CD4-positive, alpha-beta T cell treated with Interleukin-6 for 4 hours (primary cell): ENCODE results near the gene FUT6.

Experiments
- DNase-seq: peaks from one replicate; pipeline ENCODE4 v3.0.0-alpha.2; 2020; ENCODE audit warnings: mixed read lengths

FUT6 gene

DNA sequence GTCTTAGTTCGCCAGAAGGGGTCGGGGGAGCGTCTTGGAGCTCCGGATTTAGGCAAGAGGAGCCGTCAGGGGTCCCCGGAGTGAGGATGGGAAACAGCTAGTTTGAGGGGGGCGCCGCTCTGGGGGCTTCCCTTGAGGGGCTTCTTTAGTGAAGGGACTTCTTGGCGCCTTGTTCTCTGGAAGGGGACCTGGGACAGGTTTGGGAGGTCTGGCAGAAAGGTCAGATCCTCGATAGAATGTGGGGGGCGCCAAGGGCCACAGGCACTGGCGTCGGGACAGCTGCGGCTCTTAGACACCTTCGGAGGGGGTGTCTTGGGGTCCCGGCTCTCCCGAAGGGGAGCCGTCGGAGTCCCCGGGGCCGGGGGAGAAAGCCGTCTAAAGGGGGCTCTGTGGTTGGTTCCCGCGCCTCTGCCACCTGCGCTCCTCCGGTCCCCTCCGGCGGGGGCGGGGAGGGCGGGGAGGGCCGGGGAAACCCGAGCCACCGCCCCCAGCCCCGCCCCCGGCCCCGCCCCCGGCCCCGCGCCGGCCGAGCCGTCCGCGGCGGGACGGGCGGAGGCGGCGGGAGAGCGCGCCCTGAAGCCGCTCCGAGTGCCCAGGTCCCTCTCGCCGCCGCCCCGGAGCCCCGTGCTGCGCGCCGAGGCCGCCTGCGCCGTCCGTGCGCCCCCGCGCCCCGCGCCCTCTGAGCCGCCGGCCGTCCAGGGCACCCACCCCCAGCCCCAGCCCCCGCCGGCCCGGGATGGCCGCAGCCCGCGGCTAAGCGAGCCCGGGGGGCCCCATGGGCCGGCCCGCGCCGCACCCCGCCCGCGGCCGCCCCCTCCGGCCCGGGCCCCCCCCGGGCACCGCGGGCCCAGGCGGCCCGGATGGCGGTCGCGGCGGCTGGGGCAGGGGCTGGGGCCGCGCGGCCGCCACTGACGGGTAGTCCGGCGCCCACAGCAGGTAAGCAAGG, 34.7 kb downstream of the FUT6 start, which contains the start of gene NRTN:
TSS of gene NRTN (plus strand) at position 552 of the 946 bp plus-strand sequence. CDS start 19,099 bp downstream, outside the sequence.
- peak; percentile 77 for DNase-seq

DNA sequence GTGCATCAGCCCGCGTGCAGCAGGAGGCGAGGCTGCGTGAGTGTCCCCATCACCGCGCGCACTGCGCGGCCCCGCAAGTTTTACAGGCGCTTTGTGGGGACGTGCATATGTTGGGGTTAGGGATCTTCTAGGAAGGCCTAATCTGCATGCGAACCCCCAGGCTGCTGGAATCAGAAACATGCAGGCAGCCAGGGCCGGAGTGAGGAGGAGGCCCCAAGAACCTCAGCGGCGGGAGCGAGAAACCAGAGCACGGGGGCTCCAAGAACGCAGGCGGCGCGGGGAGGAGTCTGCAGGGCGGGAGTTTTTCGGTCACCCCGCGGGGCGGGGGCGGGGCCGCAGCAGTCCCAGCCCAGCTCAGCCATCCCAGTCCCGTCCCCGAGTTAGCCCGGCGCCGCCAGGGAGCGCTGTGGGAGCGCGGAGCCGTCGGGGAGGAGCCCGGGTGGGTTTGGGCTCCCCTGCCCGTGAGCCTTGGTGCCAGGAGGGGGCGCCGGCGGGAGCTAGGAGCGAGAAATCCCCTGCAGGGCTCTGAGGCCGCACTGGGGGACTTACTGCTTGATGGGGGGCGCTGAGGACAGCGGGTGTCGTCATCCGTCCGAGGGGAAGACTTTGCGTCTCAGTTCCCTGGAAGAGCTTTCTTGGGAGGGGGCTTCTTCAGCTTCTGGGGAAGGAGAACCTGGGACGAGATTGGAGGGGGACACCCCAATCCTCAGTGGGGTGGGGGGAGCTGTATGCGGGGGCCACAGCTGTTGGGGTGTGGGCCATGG, 35.6 kb downstream of the FUT6 start:
- DNase-seq: peak; percentile 92

DNA sequence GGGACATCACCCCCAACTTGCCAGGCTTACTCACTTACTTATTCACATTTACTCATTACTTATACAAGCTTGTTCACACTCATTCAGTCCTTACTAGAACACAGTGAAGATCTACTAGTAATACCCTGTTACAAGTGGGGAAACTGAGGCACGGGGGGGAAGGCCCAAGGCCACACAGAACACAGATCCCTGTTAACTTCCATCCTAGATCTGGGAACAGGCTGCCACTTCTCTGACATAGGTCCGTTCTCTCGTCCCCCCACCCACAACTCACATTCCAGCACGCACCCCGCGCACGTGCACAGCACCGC, 36.1 kb downstream of the FUT6 start:
- DNase-seq: no peak

DNA sequence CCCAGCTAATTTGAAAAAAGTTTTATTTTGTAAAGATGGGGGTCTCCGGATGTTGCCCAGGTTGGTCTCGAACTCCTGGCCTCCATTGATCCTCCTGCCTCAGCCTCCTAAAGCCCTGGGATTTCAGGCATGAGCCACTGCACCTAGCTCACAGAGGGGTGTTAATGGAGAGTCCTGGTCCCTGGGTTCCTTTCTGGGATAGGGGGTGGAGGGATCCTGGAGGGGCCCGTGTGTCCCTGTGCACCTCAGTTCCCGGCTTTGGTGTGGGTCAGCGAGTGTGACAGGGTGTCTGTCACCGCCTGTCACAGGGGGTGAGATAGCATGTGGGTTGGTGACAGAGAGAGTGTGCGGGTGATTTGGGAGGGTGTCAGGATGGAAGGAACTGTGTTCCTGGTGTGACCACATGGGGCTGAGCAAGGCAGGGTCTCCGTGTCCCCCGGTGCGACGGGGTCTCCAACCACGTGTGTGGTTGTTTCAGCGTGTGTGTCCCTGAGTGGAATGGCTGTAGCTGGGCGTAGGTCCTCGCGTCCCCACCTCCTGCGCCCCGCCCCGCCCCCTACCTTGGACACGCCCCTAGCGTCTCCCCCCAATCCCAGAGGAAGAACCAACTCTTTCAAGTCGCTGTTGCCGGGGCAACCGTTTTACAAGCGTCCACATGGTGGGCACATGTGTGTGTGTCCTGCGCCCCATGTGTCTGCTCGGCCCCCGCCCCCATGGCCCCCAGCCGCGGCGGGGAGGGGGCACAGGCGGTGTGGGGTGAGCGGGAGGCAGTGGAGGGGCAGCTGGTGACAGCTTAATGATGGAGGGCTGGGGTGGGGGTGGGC, 37.5 kb downstream of the FUT6 start:
- DNase-seq: peak; percentile 25

DNA sequence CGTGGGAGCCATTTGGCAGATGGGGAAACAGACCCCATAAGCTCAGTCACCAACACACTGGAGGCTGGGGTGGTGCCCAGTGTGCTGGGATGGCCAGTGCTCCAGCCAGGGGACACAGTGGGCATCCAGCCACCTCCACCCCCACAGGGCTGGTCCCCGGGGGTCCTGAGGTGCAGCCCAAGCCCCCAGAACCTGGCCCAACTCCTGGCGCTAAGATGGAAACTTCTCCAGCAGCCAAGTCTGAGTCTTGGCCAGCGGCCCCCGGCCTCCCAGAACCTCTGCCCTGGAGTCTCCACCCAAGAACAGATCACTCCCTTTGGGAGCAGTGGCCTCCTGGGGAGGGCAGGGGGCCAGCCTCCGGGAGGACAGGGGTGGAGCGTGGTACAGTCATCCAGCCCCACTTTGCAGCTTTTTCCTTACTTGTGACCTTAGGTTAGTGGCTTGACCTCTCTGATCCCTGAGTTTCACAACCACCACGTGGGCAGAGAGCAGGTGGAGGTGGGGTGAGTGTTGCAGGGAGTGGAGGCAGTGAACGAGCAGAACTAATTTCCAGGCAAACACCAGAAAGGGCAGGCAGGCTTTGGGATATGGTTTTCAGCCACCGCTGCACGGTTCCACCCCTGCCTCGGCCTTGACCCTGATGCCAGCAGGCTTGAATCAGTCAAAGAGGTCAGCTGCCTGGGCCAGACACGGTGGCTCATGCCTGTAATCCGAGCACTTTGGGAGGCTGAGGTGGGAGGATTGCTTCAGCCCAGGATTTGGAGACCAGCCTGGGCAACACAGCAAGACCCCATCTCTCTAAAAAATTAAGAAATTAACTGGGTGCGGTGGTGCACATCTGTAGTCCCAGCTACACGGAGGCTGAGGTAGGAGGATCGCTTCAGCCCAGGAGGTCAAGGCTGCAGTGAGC, 38.9 kb downstream of the FUT6 start:
- no peak for DNase-seq

DNA sequence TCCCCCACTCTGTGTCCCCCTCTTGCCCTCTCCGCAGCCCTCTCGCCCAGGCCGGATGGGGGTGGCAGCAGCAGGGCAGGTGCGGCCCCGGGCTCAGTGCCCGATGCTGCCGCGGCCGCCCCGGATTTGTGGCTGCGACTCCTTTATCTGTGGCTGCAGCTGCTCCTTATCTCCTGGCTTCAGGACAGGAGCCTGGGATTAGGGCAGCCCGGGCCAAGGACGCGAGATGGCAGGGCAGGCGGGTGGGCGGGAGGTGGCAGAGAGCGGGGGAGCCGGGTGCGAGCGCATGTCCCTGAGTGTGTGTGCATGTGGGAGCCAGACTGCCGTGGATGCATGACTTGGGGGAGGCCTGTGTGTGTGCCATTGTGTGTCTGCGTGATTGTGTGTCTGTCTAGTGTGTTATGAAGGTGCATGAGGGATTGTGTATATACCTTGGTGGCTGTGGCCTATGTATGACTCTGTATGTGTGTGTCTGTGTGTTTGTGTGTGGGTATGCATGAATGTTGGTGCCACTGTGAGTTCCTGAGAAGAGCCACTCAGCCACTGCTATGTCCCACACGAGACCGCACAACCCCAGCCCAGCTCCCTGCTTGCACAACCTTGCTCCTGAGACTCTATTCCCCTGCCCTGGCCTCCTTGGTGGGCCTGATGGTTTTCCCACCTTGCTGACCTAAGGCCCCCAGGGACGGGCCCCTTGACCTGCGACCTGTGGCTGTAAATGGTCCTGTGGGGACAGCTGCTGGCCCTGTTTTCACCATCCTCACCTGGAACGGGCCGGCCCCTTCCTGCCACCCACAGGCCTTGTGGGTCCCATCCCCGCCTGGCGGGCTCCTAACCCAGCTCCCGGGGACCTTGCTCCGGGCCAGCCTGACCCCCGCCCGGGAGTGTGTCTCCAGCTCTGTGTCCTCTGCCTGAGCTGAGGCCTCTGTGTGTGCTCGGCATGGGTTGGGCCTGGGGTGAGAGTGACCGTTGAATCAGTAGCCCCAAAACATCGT, 40.0 kb downstream of the FUT6 start:
- no peak for DNase-seq

DNA sequence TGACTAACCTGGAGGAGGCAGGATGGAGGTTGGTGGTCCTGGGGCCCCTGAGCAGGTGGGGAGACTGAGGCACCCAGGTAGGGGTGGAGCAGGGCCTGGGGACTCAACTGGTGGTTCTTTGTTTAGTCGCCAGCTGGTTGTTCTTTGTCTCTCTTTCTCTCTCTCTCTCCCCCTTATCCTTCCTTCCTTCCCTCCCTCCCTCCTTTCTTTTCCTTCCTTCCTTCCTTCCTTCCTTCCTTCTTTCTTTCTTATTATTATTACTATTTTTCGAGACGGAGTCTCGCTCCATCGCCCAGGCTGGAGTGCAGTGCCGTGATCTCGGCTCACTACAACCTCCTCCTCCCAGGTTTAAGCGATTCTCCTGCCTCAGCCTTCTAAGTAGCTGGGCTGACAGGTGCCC, 41.3 kb downstream of the FUT6 start:
- no peak for DNase-seq

DNA sequence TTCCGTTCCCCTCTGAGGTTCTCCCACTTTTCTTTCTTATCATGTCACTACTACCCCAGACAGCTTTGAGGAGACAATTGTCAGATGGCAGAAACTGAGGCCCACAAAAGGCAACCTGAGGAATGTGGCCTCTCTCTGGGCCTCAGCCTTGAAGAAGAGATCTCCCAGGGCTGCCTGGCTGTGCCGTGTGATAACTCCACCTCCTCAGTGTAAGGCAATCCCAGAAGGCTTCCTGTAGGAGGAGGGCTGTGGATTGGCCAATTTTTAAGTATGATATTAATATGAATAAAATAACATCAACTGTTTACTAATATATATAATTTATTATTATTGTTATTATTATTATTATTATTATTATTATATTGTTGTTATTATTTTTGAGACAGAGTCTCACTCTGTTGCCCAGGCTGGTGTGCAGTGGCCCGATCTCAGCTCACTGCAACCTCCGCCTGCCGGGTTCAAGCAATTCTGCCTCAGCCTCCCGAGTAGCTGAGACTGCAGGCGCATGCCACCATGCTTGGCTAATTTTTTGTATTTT, 44.1 kb downstream of the FUT6 start:
- DNase-seq: no peak

DNA sequence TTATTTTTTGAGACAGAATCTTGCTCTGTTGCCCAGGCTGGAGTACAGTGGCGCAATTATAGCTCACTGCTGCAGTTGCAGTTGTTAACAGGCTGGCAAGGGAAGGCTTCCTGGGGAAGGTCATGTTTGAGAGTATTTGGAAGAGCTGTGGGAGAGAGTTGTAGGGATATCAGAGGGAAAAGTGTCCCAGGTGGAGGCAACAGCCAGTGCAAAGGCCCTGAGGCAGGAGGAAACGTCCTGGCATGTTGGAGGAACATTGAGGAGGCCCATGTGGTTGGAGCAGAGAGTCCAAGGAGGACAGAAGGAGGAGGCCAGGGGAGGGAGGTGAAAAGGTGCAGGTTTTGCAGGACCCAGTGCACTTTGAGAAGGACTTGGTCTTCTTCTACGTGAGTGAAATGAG, 46.3 kb downstream of the FUT6 start:
- no peak for DNase-seq

DNA sequence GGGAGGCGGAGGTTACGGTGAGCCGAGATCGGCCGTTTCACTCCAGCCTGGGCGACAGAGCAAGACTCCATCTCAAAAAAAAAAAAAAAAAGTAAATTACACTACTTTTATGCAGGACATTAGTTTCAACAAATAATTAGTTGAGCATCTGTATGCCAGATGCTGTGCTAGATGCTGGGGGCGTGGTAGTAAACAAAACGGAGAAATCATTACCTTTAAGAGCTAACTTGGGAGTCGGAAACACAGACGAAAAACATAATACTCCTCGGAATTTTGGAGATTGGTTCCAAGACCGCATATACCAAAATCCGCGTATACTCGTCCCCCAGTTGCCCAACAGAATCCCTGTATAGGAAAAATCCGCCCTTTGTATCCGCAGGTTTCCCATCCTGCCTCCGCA, 47.3 kb downstream of the FUT6 start:
- no peak for DNase-seq

DNA sequence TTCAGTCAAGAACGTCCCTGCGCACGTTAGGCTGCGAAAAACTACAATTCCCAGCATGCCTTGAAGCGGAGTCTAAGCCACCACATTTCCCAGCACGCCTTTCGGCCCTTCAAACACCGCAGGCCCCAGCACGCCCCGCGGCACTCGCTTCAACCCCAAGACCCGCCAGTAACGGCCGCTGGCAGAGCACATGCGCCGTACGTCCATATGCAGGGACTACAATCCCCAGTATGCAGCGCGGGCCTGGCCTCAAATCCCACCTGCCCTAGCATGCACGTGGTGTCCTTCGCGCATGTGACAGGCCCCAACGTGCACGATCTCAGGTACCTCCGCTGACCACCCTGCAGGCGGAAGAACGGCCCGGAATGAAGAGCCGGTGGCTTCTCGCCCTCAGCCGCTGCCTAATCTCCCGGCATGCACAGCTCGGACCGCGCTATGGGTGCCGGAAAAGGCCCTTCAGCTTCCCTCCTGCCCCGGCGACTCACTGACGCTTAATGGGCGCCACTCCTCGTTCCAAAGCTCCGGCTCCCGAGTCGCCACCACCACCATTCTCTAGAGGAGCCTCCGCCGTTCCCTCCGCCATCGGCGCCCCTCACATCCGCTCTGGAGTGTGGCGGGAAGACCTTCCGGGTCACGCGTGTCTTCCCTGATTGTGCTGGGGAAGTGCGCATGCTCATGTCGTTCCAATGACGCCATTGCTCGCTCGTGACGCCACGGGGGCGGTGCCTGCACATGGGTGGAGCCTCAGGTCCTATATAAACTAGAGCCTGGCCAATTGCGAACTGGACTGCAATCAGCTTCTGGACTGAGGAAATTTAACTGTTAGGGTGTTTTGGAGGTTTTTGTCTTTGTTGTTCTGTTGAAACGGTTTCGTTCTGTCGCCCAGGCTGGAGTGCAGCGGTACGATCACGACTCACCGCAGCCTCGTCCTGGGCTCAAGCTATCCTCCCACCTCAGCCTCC, 48.7 kb downstream of the FUT6 start, which contains the start of gene DUS3L:
TSS of gene DUS3L (minus strand) at position 605 of the 962 bp plus-strand sequence. CDS start at position 583, 22 bp downstream.
- DNase-seq: peak; percentile 96

DNA sequence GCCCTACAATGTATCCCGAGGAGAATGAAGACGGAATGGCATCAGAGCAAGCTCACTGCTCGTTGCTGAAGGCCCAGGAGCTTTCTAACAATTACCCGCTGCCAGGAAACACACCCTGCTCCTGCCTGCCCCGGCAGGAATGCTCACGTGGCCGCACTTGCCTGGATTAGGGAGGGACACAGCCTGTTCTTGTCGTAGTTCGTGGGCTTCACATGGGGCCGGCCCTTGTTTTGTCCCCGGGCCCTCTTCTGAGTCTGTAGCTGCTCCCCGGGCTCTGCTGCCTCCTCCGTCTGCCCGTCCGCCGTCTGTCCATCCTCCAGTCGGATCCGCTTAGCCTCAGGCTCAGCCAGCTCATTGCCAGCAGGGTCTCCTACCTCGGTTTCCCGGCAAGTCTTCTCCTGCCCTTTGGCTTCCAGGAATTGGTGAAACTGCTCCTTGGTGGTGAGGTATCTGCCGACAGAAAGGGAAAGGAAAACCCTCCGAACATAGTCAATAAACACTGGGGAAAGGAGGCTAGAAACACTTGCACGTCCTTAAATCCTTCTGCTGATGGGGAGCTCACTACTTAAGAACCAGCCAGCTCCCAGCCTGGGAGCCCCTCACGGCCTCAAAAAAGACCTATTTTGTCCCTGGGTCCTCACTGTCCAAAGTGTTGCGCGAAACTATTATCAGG, 49.5 kb downstream of the FUT6 start:
- DNase-seq: no peak

DNA sequence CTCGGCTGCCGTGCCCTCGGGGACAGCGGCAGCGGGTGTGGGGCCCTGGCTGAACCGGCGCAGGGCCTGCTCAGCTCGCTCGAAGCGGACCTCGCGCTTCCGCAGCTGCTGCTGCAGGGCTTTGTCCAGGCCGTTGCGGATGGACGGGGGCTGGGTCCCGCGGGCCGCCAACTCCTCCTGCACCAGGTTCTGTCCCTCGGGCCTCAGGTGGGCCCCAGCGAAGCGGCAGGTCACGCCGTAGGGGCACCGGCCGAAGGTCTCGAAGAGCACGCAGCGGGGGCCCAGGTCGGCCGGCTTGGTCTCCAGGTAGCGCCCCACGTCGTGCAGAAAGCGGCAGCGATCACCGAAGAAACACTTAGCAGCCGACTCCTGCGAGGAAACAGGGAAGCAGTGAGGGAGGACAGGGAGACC, 50.1 kb downstream of the FUT6 start:
- no peak for DNase-seq

DNA sequence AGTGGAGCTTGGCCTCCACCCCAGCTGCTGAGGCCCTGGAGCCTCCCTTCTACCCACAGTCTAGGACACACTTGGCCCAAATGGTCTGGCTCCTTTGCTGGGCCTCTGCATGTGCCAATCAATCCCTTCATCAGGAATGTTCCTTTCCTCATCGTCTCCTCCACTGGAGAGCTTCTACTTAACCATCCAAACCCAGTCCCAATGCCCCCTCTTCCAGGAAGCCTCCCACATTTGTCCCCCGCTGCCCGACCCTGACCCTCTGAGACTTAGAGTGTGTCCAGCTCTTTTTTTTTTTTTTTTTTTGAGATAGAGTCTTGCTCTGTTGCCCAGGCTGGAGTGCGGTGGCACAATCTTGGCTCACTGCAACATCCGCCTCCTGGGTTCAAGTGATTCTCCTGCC, 51.1 kb downstream of the FUT6 start:
- DNase-seq: no peak

DNA sequence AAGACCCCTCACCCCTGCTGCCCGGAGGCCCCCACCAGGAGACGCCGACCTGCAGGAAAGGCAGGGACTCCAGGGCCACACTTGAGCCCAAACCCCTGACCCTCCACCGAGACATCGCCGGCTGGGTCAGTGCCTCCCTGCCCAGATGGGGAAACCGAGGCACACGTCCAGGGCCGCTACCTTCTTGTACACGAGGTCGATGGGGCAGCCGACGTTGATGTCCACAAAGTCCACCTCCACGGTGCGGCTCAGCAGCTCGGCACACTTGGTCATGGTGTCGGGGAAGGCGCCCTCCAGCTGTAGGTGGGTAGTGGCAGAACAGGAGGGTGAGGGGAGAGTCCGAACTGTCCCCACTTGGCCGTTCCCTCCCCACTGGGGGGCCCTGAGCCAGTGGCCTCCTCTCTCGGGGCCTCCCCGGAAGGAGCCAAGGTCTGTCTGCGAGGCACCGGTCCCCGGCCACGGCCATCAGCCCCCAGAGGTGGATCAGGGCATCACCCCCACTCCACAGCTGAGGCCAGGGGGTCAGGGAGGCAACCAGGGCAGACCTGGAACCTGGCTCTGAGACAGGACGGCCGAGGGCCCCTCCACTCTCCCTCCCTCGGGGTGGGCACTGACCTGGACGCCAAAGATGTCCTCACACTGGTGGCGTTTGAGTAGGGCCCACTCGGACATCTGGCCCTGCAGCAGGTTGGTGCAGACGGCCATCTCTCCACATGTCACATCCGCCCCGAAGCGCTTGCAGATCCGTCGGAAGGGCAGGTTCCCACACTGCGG, 51.9 kb downstream of the FUT6 start:
- no peak for DNase-seq

DNA sequence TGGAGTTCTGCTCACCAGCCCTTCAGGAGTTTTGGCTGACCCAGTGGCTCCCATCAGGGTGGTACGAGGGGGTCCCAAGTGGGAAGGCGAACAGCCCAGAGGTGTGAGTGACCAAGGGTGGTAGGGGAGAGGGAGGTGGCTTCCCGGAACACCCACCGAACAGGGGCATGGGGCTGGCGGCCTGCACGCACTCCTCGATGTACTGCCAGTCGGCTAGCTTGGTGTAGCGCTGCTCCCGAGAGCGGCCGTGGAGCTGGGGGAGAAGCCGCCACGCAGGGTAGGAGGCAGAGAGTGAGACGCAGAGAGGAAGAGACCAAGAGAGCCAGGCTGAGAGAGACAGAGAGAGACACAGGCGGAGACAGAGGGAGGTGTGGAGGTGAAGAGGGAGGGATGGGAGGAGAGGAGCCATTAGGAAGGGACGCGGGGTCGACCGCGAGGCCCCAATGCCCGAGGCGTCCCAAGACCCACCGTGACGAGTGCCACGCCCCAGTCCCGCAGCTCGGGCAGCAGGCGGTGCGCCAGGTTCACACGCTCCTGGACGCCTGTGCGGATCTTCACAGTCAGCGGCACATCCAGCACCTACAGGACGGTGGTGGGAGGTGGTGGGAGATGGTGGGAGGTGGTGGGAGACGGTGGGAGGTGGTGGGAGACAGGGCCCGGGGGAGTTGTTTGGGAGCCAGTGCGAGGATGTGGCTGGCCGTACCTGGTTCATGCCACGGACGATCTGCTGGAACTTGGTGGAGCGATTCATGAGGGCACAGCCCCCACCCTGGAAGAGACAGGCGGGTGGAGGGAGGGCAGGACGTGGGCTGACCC, 52.7 kb downstream of the FUT6 start:
- DNase-seq: no peak

DNA sequence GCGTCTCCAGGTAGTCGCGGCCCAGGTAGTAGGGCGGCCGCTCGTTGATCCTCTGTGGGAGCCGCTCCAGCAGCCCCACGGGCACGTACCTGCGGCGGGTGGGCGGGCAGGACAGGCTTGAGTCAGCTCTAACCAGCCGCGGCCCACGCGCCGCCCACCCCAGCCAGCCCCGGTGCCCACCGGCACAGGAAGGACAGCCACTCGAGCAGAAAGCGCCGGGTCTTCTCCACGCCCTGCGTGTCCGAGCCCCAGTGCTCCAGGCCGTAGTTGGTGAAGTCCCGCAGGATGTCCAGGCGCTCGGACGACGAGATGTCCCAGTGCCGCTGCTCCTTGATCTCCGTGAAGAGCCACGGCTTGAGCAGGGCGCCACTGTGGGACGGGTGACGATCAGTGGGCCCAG, 54.1 kb downstream of the FUT6 start:
- DNase-seq: no peak
